ENCODE data around the gene IL20. TPM values are rescaled to one million over a fixed set of nuclear protein-coding genes. Genes with fewer than 3 reads are reported as not detected.
A peak's percentile ranks its signal among the peaks of the same experiment; 100 is the strongest.

Gene IL20
- total RNA-seq, 6 experiments from 2014 or later, result not detected

- no peak for TF ChIP-seq CTCF (IDR thresholded peaks at IDR 0.05)
- Mint-ChIP-seq H3K9me3 (peaks cover 6% of the 10 kb centered on the region), H3K4me3 (no peak overlapping the region), H3K4me1 (ENCODE audit: low read depth) (peaks cover 21% of the 10 kb centered on the region), H3K36me3 (ENCODE audit: low read depth) (peaks cover 9% of the 10 kb centered on the region; the same call in 1 of the 2 replicates), H3K27me3 (ENCODE audit: insufficient read depth) (no peaks in the 10 kb centered on the region; the same call in 1 of the 2 replicates), H3K27ac (no peak overlapping the region)
- DNase-seq, result no peak
Measured at GRCh38 chr1:206883876-206884275, 18.5 kb downstream of the IL20 start.

- Mint-ChIP-seq H3K27ac (no peak overlapping the region), H3K9me3 (no peaks in the 10 kb centered on the region), H3K4me1 (ENCODE audit: low read depth) (peaks cover 36% of the 10 kb centered on the region), H3K36me3 (ENCODE audit: low read depth) (no peaks in the 10 kb centered on the region), H3K4me3 (no peak overlapping the region), H3K27me3 (ENCODE audit: insufficient read depth) (no peaks in the 10 kb centered on the region; the same call in 1 of the 2 replicates)
- TF ChIP-seq CTCF (IDR thresholded peaks at IDR 0.05), result no peak
- no peak for DNase-seq
Measured at GRCh38 chr1:206885341-206886060, 20.1 kb downstream of the IL20 start.

GRCh38 chr1:206886831-206887230 lies 21.4 kb downstream of the IL20 start:
- Mint-ChIP-seq H3K27ac (no peak overlapping the region), H3K36me3 (ENCODE audit: low read depth) (no peaks in the 10 kb centered on the region), H3K4me3 (no peak overlapping the region), H3K9me3 (no peaks in the 10 kb centered on the region), H3K4me1 (ENCODE audit: low read depth) (peaks cover 49% of the 10 kb centered on the region), H3K27me3 (ENCODE audit: insufficient read depth) (no peaks in the 10 kb centered on the region; the same call in 1 of the 2 replicates)
- no peak for TF ChIP-seq CTCF (IDR thresholded peaks at IDR 0.05)
- DNase-seq, result no peak

- Mint-ChIP-seq H3K36me3 (ENCODE audit: low read depth) (no peaks in the 10 kb centered on the region), H3K9me3 (no peaks in the 10 kb centered on the region), H3K27ac (0 out of 2 replicates have a peak overlapping the region, but pooled peaks have one; percentile 21), H3K4me1 (ENCODE audit: low read depth) (peaks cover 58% of the 10 kb centered on the region), H3K27me3 (ENCODE audit: insufficient read depth) (no peaks in the 10 kb centered on the region; the same call in 1 of the 2 replicates), H3K4me3 (no peak overlapping the region)
- DNase-seq, result peak; percentile 23
- no peak for TF ChIP-seq CTCF (IDR thresholded peaks at IDR 0.05)
Measured at GRCh38 chr1:206887701-206888100, 22.3 kb downstream of the IL20 start.

GRCh38 chr1:206890125-206891060 lies 25.0 kb downstream of the IL20 start:
- no peaks in the 10 kb centered on the region for H3K36me3 Mint-ChIP-seq (ENCODE audit: low read depth)
- H3K27me3 Mint-ChIP-seq (ENCODE audit: insufficient read depth), result no peaks in the 10 kb centered on the region; the same call in 1 of the 2 replicates
- DNase-seq, result peak; percentile 43
- peaks cover 78% of the 10 kb centered on the region for H3K4me1 Mint-ChIP-seq (ENCODE audit: low read depth)
- peak overlapping the region; percentile 81 for H3K27ac Mint-ChIP-seq
- peak overlapping the region; percentile 28 for H3K4me3 Mint-ChIP-seq
- no peak for TF ChIP-seq CTCF (IDR thresholded peaks at IDR 0.05)
- no peaks in the 10 kb centered on the region for H3K9me3 Mint-ChIP-seq
